Hematopoietic multipotent progenitor cell treated with erythropoietin and hydrocortisone succinate and interleukin-3 and kit ligand, for 8 days (in vitro differentiated cells): ENCODE data around the gene METTL25B.
A peak's percentile ranks its signal among the peaks of the same experiment; 100 is the strongest.

ENCODE experiments used
- DNase-seq: peaks from one replicate; pipeline ENCODE4 v3.0.0-alpha.2; 2015

The METTL25B gene

GRCh38 chr1:156728599-156729462, 562 bp downstream of the METTL25B start, which contains the start of gene ISG20L2:
Gene ISG20L2, minus strand, starts transcription at chr1:156728766. Its CDS starts 1,114 bp downstream, at chr1:156727652.
- peak; percentile 98 for DNase-seq

DNA sequence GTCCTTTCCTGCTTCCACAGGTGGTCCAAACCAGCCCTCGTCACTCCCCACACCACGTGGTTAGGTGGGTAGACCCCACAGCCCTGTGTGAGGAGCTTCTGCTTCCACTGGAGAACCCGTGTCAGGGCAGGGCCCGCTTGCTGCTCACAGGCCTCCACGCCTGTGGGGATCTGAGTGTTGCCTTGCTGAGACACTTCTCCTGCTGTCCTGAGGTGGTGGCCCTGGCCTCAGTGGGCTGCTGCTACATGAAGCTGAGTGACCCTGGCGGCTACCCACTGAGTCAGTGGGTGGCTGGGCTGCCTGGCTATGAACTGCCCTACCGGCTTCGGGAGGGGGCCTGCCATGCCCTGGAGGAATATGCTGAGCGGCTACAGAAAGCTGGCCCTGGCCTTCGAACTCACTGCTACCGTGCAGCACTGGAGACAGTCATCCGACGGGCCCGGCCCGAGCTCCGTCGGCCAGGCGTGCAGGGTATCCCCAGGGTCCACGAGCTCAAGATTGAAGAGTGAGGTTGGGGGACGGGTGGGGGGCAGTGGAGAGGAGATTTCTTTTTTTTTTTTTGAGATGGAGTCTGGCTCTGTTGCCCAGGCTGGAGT, 5.8 kb downstream of the METTL25B start:
- no peak for DNase-seq

DNA sequence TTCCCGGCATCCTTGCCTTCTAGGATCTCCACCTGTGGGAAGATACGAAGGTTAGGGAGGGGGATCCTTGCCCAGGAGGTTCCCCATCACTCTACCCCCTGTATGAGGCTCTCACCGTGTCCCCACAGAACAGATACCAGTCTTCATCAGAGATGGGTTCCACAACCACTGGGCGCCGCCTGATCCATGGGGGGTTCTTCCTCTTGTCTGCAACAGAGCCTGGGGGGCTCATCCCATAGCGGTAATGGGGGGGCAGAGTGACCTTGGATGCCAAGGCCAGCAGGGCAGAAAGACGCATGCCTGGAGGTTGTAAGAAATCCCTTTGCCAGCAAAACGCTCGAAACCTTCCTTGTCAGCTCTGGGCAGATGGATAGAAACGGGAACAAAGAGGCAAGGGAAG, 10.1 kb downstream of the METTL25B start:
- DNase-seq, result no peak

DNA sequence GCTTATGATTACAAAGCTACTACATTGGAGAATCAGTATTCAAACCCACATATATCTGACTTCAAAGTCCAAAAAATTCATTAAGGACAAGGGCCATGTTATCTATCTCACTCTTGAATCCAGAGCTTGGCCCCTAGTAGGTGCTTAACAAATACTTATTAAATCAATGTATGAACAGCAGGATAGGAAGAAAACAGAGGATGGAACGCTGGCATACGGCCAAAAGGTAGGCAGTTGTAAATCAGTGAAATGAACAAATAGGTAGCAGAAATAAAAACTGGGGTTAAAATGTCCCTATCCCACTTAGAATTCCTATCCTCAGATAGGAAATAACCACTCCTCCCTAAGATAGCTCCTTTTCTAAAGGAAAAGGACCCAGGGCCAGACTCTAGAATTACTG, 10.6 kb downstream of the METTL25B start:
- no peak for DNase-seq

GRCh38 chr1:156740237-156740740, 12.0 kb downstream of the METTL25B start:
- peak; percentile 47 for DNase-seq

DNA sequence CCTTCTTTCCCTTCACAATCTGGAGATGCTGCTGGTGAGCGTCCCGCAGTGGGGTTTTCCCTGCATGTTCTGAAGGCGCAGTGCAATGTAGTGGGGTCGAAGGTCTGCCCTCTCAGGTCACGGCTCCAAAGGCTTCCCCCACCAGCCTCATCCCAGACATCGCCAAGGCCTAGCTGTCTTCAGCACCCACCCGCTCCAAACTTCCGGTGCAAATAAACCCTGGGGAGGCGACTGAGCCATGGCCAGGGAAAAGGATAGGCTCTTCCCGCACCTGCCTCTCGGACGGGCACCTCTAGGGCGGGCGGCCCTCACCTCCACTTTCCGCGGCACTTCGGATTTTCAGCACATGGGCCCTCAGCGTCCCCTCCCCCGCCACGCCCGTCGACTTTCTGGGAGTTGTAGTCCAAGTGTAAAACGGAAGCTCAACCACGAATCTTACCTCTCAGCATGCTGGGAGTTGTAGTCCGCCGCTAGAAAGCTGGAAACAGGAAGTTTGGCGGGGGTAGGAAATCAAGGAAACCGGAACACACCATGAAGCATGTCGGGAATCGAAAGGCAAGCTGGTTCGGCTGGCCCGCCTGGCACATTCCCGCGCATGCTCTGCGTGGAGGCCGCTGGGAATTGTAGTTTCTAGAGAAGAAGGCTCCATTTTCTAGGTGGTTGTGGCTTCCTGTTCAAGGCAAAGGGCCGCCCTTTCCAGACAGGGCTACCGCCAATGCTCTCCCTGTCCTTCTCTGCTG, 12.6 kb downstream of the METTL25B start, which contains the start of gene MRPL24:
Gene MRPL24 (minus strand): TSS at position 348 of the 740 bp plus-strand sequence. CDS start 2,384 bp downstream, outside the sequence.
- peak; percentile 100 for DNase-seq

DNA sequence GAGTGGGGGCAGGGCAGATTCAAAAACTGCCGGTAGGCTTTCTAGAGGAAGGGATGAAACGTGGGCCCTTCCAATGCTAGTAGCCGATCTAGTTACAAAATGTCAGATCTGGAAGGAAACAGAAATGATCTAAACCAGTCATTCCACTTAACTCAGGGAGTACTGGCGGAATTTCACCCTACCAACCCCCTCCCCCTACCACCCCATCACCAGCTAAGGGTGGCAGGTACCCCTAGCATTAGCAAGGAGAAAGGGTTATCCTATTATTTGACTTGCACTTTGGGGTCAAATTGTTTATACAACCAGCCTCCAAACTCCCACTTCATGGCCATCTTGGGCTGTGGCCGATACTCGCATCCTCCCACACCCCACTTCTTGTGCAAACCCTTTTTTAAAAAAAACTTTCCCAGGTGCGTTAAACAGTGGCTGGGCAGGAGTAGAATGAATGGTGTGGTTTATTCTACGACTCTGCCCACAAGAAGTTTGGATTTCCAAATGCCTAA, 13.3 kb downstream of the METTL25B start:
- no peak for DNase-seq

DNA sequence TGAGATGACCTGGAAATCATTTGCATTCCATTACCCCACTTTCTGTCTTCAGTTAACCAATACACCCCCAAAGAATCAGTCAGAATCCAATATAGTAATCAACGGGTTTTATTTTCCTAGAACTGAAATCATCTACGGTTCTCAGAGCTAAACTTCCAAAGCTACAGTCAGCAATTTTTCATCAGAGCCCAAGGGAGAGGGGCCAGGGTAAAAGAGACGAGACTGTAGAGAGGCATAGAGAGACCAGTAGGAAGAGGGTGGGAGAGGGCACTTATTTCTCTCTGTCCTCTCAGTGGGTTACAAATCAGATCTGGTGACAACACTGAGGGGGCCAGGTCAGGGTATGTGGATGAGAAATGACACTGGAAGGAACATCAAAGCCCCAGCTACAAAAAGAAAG, 13.7 kb downstream of the METTL25B start:
- no peak for DNase-seq

GRCh38 chr1:156742801-156743200, 14.5 kb downstream of the METTL25B start:
- DNase-seq, result no peak

- no peak for DNase-seq
Measured at GRCh38 chr1:156743367-156744302, 15.4 kb downstream of the METTL25B start.

DNA sequence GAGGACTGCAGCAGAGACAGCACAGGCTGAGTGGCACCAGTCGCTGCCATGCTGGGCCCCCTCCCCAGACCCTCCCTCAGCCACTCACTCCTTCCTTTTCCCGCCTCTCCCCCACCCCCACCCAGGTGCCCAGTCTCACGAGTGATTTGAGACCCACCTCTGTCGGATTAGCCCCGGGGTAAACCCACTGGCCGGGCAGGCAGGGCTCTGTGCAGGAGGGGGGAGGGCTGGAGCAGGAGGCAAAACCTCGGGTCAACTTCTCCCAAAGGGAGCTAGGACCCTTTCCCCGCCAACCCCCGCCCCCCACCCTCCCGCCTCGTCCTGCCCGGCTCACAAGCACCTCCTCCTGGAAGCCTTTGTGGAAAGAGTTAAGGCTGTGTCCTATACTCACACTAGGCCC, 16.1 kb downstream of the METTL25B start:
- no peak for DNase-seq

DNA sequence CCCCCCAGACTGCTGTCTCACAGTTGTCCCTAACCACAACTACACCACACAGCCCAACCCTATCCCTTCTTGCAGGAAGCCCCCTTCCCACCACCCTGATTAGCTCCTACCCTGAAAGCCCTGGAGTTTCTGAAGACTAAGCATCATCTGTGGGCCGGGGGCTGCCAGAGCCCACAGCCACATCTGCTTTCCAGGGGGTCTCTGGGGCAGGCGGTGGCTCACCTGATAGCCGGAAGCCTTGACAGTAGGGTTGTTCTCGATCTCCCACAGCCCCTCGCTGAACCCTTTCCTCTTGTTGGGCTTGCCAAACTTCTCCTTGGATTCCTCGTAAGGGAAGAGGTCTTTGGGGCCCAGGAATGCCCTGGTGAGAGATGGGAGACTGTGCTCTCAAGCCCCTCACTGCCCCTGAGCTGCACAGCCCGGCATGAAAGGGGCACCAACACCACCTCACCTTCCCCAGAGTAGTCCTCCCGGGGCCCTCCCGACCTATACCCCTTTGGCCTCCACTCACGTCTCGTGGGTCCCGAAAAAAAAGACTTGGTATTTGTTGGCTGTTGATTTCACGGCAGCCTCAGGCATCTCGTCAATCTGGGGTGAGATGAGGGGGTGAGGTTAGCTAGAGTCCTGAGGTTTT, 16.6 kb downstream of the METTL25B start:
- DNase-seq, result no peak

- DNase-seq, result no peak
Measured at GRCh38 chr1:156745881-156746280, 17.6 kb downstream of the METTL25B start.

- DNase-seq, result no peak
Measured at GRCh38 chr1:156746406-156746727, 18.1 kb downstream of the METTL25B start.

DNA sequence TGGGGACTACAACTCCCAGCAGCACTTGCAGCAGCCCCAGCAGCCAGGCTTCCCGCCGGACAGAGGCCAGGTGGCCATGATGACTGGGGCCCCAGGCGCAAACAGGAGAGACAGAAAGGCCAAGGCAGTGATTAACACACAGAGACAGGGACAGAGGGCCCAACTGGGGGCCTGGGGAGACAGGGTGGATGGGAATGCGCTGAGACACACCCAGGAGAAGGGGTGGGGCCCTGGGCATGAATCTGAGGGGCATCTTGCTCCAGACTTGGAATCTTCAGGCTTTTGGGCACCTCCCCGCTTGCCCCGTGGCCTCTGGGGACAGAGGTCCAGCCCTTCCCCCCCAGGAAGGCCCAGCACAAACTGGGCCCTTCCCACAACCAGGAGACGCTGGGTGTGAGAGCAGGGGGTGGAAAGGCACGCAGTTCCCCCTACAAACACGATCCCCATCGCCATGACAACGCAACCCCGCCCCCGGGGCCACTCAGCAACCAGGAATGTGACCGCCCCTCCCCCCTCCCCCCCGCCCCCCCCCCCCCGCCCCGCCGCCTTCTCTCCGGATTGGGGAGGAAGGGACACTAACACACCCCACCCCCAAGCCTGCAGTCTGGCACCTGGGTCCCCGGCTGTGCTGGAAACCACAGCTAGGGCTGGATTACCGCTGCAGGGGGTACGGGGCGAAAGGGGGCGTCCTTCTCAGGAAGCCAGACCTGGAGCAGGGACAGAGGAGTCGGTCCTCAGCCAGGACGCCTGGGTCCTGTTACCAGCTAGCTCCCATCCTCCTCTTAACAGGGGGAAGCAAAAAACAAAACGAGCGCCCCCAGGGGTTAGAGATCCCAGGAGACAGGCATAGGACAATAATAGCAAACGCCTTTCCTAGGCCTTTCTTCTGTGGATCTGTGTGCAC, 18.7 kb downstream of the METTL25B start:
- peak; percentile 67 for DNase-seq

DNA sequence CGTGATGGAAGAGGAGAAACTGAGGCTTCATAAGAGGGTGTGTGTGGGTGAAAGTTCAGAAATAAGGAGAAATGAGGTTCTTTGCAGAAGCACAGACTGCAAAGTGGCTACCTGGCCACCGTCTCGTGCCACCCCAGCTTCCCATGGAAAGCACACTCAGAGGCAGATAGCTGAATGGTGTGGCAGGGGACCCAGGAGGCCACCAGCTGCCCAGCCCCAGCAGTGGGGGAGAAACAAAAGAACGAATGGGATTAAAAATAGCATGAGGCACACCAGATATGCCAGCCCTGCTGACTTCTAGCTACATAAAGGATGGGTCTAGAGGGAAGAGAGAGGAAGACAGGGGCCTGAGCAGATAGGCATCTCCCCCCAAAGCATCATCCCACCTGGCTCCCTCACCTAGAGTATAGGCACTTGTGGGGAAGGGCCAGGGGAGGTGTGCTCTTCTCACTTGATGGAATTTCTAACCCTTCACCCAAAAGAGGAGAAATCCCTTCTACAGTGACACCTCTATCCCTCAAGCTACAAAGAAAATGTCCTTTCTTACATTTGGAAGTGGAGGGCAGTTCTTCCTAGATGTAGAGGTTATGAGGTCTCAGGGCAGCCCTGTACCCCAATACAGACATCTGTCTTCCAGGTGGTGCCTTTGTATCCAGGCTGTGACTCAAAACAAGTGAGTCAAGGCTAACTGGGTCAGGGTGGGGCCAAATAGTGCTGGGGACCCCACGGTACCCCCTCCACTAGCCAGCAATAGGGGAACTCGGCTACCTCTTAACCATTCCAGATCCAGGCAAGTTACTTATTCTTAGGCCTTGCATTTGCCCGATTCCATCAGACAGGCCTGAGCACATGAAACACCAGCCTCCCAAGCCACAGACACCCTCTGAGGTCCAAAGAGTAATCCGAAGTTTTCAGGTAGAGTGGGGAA, 19.7 kb downstream of the METTL25B start:
- peak; percentile 13 for DNase-seq

DNA sequence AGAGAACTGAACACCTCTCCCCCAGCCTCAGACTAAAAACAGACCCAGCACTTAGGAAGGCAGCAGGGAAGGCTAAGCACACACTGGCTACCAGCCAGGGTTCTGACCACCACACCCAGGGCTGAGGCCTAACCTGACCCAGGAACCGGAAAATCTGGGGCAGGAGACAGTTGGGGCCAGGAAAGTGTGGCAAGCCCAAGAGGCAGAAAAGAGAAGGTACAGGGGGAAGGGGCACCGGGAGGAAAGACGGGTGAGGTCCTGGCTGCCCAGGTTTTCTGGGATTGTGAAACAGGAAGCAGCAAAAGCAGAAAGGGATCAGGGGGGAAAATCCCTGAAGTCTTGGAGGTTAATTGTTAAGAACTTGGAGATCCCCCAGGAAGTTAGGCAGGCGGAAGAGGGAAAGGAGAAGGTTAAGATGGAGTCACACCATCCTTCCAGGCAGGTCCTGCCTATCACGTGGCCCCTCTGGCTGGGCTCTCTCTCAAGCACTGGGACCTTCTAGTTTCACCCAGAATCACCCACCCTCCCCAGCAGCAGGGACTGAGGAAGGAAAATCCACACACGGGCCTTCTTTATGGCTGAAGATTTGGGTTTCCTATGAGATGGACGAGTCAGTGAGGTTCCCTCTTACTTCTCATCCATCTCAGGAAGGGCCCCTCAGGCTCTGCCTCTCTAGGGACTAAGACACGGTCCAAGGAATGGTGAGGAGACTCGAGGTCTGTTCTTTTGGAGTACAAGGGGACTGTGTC, 20.6 kb downstream of the METTL25B start:
- DNase-seq, result peak; percentile 80

GRCh38 chr1:156749419-156750118, 21.3 kb downstream of the METTL25B start:
- peak; percentile 87 for DNase-seq
